H1 (cell line): ENCODE data around the gene LRP2BP. TPM values are rescaled to one million over a fixed set of nuclear protein-coding genes. Genes with fewer than 3 reads are reported as not detected.

ENCODE experiments used
- CTCF ChIA-PET: fragments of 300-600 bp; sonication (Branson Sonifier 250); formaldehyde crosslinking; loops from one replicate; lab custom pipeline; 2021; ENCODE audit not compliant: partially characterized antibody; lab: Charles Lee
- POLR2A ChIA-PET: fragments of 300-600 bp; sonication (Branson Sonifier 250); formaldehyde crosslinking; loops from one replicate; lab custom pipeline; 2021; ENCODE audit warnings: inconsistent platforms; ENCODE audit not compliant: partially characterized antibody; lab: Charles Lee
- DNase-seq, 2 experiments: peaks; one replicate each; pipeline versions ENCODE4 v3.0.0 to v3.0.0-alpha.2; 2010 to 2022; ENCODE audit warnings: low spot score in 2 of 2, low read depth in 1 of 2, mixed read lengths in 1 of 2
- FAIRE-seq: peaks from 2 replicates; lab custom pipeline; 2011; peaks lifted over from hg19 to GRCh38; lab: Jason Lieb, UNC
- H2AFZ ChIP-seq: 2 replicates; pipeline ENCODE4 v1.8.1; 2012; ENCODE audit warnings: low read length, inconsistent platforms
- H2AK5ac ChIP-seq: 2 replicates; pipeline ENCODE4 v1.6.1; 2013; ENCODE audit warnings: low read depth, low read length
- H2BK120ac ChIP-seq: replicated peaks from 2 replicates; pipeline ENCODE3; 2013; ENCODE audit warnings: low read depth, low read length, inconsistent platforms
- H2BK12ac ChIP-seq: 2 replicates; pipeline ENCODE4 v1.6.1; 2013; ENCODE audit warnings: low read depth, low read length
- H2BK15ac ChIP-seq: 2 replicates; pipeline ENCODE4 v1.6.1; 2013; ENCODE audit warnings: low read length
- H2BK20ac ChIP-seq: 2 replicates; pipeline ENCODE4 v1.6.1; 2013; ENCODE audit warnings: low read length
- H2BK5ac ChIP-seq: 2 replicates; pipeline ENCODE4 v1.6.1; 2013; ENCODE audit warnings: low read depth, low read length
- H3K14ac ChIP-seq: 2 replicates; pipeline ENCODE4 v1.6.1; 2013; ENCODE audit warnings: inconsistent platforms; ENCODE audit not compliant: insufficient read length
- H3K18ac ChIP-seq: 2 replicates; pipeline ENCODE4 v1.6.1; 2013; ENCODE audit warnings: low read length; ENCODE audit errors: extremely low read depth
- H3K23ac ChIP-seq: 2 replicates; pipeline ENCODE4 v1.6.1; 2013; ENCODE audit warnings: inconsistent platforms; ENCODE audit not compliant: insufficient read length
- H3K23me2 ChIP-seq: 2 replicates; pipeline ENCODE4 v1.6.1; 2013; ENCODE audit warnings: low read depth, low read length
- H3K27ac ChIP-seq: 2 replicates; pipeline ENCODE4 v1.6.1; 2011; ENCODE audit warnings: low read depth, low read length, inconsistent platforms
- H3K27me3 ChIP-seq, 4 experiments: replicated peaks in 1 of 4; 1 replicate in 1 of 4; 2 replicates in 3 of 4; pipeline versions ENCODE4 v1.6.1 to v1.8.1; 2011 to 2013; ENCODE audit warnings: low read length in 3 of 4, mild to moderate bottlenecking in 3 of 4, inconsistent platforms in 2 of 4, mixed read lengths in 2 of 4, moderate library complexity in 1 of 4; ENCODE audit not compliant: control insufficient read depth in 3 of 4, insufficient read depth in 3 of 4; ENCODE audit errors: extremely low read depth in 1 of 4
- H3K36me3 ChIP-seq, 4 experiments: 2 replicates each; pipeline versions ENCODE4 v1.6.1 to v1.8.1; 2011 to 2013; ENCODE audit warnings: mild to moderate bottlenecking in 4 of 4, low read length in 3 of 4, moderate library complexity in 2 of 4, control low read depth in 1 of 4, inconsistent platforms in 1 of 4; ENCODE audit not compliant: insufficient read depth in 4 of 4, control insufficient read depth in 2 of 4
- H3K4ac ChIP-seq: replicated peaks from 2 replicates; pipeline ENCODE3; 2013; ENCODE audit warnings: low read length, low read depth, mixed read lengths, inconsistent platforms; ENCODE audit not compliant: insufficient read length
- H3K4me1 ChIP-seq, 4 experiments: replicated peaks in 1 of 4; 1 replicate in 1 of 4; 2 replicates in 3 of 4; pipeline versions ENCODE4 v1.6.1 to v1.8.1; 2011 to 2013; ENCODE audit warnings: low read length in 3 of 4, inconsistent platforms in 2 of 4, mixed read lengths in 1 of 4; ENCODE audit not compliant: insufficient read depth in 4 of 4, control insufficient read depth in 3 of 4
- H3K4me2 ChIP-seq, 2 experiments: 2 replicates each; pipeline versions ENCODE4 v1.6.1 to v1.8.1; 2011 to 2013; ENCODE audit warnings: low read depth in 2 of 2, low read length in 2 of 2, control low read depth in 1 of 2, inconsistent platforms in 1 of 2, mild to moderate bottlenecking in 1 of 2; ENCODE audit not compliant: insufficient read depth in 1 of 2
- H3K4me3 ChIP-seq, 4 experiments: fragments of 200-600, 300-600 bp in 1 of 4; sonication (generic), shearing (Covaris generic), sonication (Bioruptor Twin) in 1 of 4; 2 replicates each; pipeline versions ENCODE4 v1.5.1 to v1.8.1; 2011 to 2016; ENCODE audit warnings: low read length in 4 of 4, low read depth in 3 of 4, control low read depth in 2 of 4, inconsistent platforms in 2 of 4, mild to moderate bottlenecking in 2 of 4, mixed read lengths in 1 of 4, moderate library complexity in 1 of 4; ENCODE audit not compliant: insufficient read depth in 2 of 4; ENCODE audit errors: extremely low read depth in 1 of 4
- H3K56ac ChIP-seq: replicated peaks from 2 replicates; pipeline ENCODE3; 2013; ENCODE audit warnings: low read depth, mild to moderate bottlenecking, mixed read lengths, low read length, inconsistent platforms; ENCODE audit not compliant: insufficient read length
- H3K79me1 ChIP-seq: 2 replicates; pipeline ENCODE4 v1.6.1; 2013; ENCODE audit warnings: low read depth, low read length, control low read depth
- H3K79me2 ChIP-seq, 2 experiments: 2 replicates each; pipeline versions ENCODE4 v1.6.1 to v1.8.1; 2012 to 2013; ENCODE audit warnings: low read length in 2 of 2, mild to moderate bottlenecking in 2 of 2, inconsistent platforms in 1 of 2; ENCODE audit not compliant: insufficient read depth in 2 of 2, control insufficient read depth in 1 of 2
- H3K9ac ChIP-seq, 4 experiments: replicated peaks in 1 of 4; 1 replicate in 1 of 4; 2 replicates in 3 of 4; pipeline versions ENCODE4 v1.6.1 to v1.8.1; 2011 to 2013; ENCODE audit warnings: low read depth in 3 of 4, low read length in 3 of 4, control low read depth in 2 of 4, mild to moderate bottlenecking in 2 of 4, moderate library complexity in 2 of 4, inconsistent platforms in 1 of 4; ENCODE audit errors: extremely low read depth in 1 of 4
- H3K9me3 ChIP-seq, 2 experiments: 2 replicates each; pipeline versions ENCODE4 v1.6.1 to v1.8.1; 2012 to 2013; ENCODE audit warnings: mild to moderate bottlenecking in 2 of 2, moderate library complexity in 2 of 2, control low read depth in 1 of 2, inconsistent platforms in 1 of 2, low read depth in 1 of 2, low read length in 1 of 2, mixed read lengths in 1 of 2; ENCODE audit not compliant: insufficient read depth in 2 of 2
- H4K20me1 ChIP-seq, 2 experiments: replicated peaks in 1 of 2; 2 replicates each; pipeline versions ENCODE3 to v1.8.1; 2011 to 2013; ENCODE audit warnings: inconsistent platforms in 2 of 2, low read length in 2 of 2, mild to moderate bottlenecking in 1 of 2; ENCODE audit not compliant: insufficient read depth in 2 of 2, control insufficient read depth in 1 of 2
- H4K5ac ChIP-seq: 2 replicates; pipeline ENCODE4 v1.6.1; 2013; ENCODE audit warnings: low read length, low read depth, mixed read lengths, inconsistent platforms; ENCODE audit not compliant: insufficient read length
- H4K8ac ChIP-seq: 2 replicates; pipeline ENCODE4 v1.8.0; 2013; ENCODE audit warnings: mild to moderate bottlenecking, moderate library complexity, low read length, inconsistent platforms; ENCODE audit not compliant: insufficient read depth; ENCODE audit errors: extremely low read depth
- H4K91ac ChIP-seq: replicated peaks from 2 replicates; pipeline ENCODE3; 2013; ENCODE audit warnings: low read length, mixed read lengths, inconsistent platforms; ENCODE audit not compliant: insufficient read length
- CREB1 ChIP-seq: IDR thresholded peaks from 2 replicates; pipeline ENCODE4 v1.6.1; 2012; ENCODE audit warnings: inconsistent platforms
- CTBP2 ChIP-seq: IDR thresholded peaks from 2 replicates; pipeline ENCODE4 v1.7.0; 2011; ENCODE audit warnings: borderline replicate concordance, mild to moderate bottlenecking, moderate library complexity, mixed read lengths, low read length; ENCODE audit not compliant: insufficient read depth, insufficient read length
- JUND ChIP-seq: IDR thresholded peaks from 2 replicates; pipeline ENCODE4 v1.6.1; 2011; ENCODE audit warnings: mild to moderate bottlenecking, improper control_type of control experiment, low read length
- RXRA ChIP-seq: IDR thresholded peaks from 2 replicates; pipeline ENCODE4 v1.6.1; 2011; ENCODE audit warnings: low read depth, mild to moderate bottlenecking, low read length, moderate library complexity; ENCODE audit not compliant: insufficient read depth
- SIRT6 ChIP-seq: IDR thresholded peaks from one replicate; pipeline ENCODE4 v1.7.1; 2012; ENCODE audit warnings: low read length, inconsistent platforms
- SIX5 ChIP-seq: IDR thresholded peaks from 2 replicates; pipeline ENCODE4 v1.6.1; 2011; ENCODE audit warnings: mild to moderate bottlenecking, low read depth, low read length
- SP1 ChIP-seq: IDR thresholded peaks from 2 replicates; pipeline ENCODE4 v1.6.1; 2011; ENCODE audit warnings: low read depth, low read length
- SUZ12 ChIP-seq: fragments of 200-600 bp; sonication (generic); IDR thresholded peaks from 2 replicates; pipeline ENCODE4 v1.6.1; 2012; ENCODE audit warnings: mild to moderate bottlenecking, inconsistent platforms, low read length, moderate library complexity, mixed read lengths
- TEAD4 ChIP-seq: IDR thresholded peaks from 2 replicates; pipeline ENCODE4 v1.6.1; 2012; ENCODE audit warnings: low read depth, low read length, inconsistent platforms, mixed read lengths
- YY1 ChIP-seq: IDR thresholded peaks from 2 replicates; pipeline ENCODE4 v1.6.1; 2011; ENCODE audit warnings: low read depth, mild to moderate bottlenecking, low read length
- WGBS, 2 experiments: shearing (Covaris generic) in 1 of 2; methylation state at CpG; one replicate each; pipeline versions ENCODE4 v1.1.6 to v1.1.7; 2013 to 2015; ENCODE audit warnings: low lambda C conversion rate in 2 of 2, mixed read lengths in 2 of 2, inconsistent platforms in 1 of 2, low coverage in 1 of 2, missing lambda C conversion rate in 1 of 2; ENCODE audit not compliant: insufficient replicate concordance in 2 of 2, insufficient coverage in 1 of 2, insufficient read length in 1 of 2; ENCODE audit errors: extremely low coverage in 1 of 2, missing lambda C conversion rate in 1 of 2; 5-methylcytosine and 5-hydroxymethylcytosine counted together
- polyA plus RNA-seq, 7 experiments: library from polyadenylated mRNA; depleted of rRNA in 3 of 7; stranded (reverse) in 5 of 7; unstranded in 2 of 7; fragments of >200 nt in 5 of 7; fragments of 200-250 nt in 2 of 7; gene quantifications; 1 replicate in 5 of 7; 2 replicates in 1 of 7; 4 replicates in 1 of 7; pipeline versions ENCODE4 v1.2.1 to v1.2.3, GENCODE V29; 2011 to 2013; ENCODE audit warnings: missing spikeins in 2 of 7, mixed read lengths in 2 of 7
- total RNA-seq: library from RNA; stranded (reverse); fragmentation: NEBNext Ultra II Directional; extraction: Animal tissue kit (Norgen Biotek cat#: 25700); gene quantifications from 2 replicates; pipeline ENCODE4 v1.2.1, GENCODE V29; 2021

LRP2BP gene
- total and polyA plus RNA-seq, 2 of the 8 experiments (the other 6 are each of a cell fraction or from before 2014, with no cell fraction given): 0.12 to 0.30 TPM

DNA sequence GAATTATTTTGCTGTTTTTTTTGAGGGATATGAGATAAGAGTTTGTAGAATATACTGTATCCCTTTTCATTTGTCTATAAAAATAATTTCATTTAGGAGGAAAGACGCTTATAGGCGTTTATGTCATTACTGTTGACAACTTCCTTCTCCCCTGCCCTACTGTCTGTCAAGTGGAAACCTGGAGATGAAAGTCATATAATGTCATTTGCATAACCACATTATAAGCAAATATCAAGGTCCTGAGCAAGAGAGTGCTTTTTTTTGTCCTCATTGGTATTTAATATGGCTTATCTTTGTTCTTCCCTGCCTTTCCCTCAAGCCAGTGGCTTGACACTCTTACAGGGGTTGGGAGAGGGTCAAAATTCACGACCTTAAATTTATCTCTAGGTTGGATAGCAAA is 55.8 kb downstream of the LRP2BP start:
- no peaks in the 10 kb centered on the region for H3K4me1 ChIP-seq
- WGBS, 2 experiments: 86% methylated on average over 3 of the region's 3 CpGs; no CpG with 5 or more reads in 1 of the 2 experiments
- peaks cover 2 to 9% (median 7%) of the 10 kb centered on the region in 4 experiments; a peak in 4 of 8 replicates for H3K36me3 ChIP-seq
- H3K4me2 ChIP-seq: no peak overlapping the region
- ChIA-PET POLR2A (no interaction called here), CTCF (no interaction called here)
- no peak overlapping the region for H4K5ac ChIP-seq
- TF ChIP-seq SP1 (no peak), YY1 (no peak), RXRA (no peak), CREB1 (no peak), JUND (no peak), TEAD4 (no peak), SIRT6 (no peak), CTBP2 (no peak), SUZ12 (no peak), SIX5 (no peak)
- H2BK120ac ChIP-seq: no peak overlapping the region
- no peak overlapping the region for H3K27ac ChIP-seq
- H3K56ac ChIP-seq: no peak overlapping the region
- H3K27me3 ChIP-seq: no peaks in the 10 kb centered on the region
- H2BK12ac ChIP-seq: no peak overlapping the region
- DNase-seq: no peak
- no peak overlapping the region for H3K4ac ChIP-seq
- H4K91ac ChIP-seq: no peak overlapping the region
- H4K8ac ChIP-seq: no peak overlapping the region
- H3K23me2 ChIP-seq: no peaks in the 10 kb centered on the region
- H3K23ac ChIP-seq: no peak overlapping the region
- H3K9me3 ChIP-seq: no peaks in the 10 kb centered on the region
- no peak overlapping the region for H2BK15ac ChIP-seq
- H2AFZ ChIP-seq: no peak overlapping the region
- H4K20me1 ChIP-seq: no peaks in the 10 kb centered on the region
- no peak overlapping the region for H3K4me3 ChIP-seq
- no peak overlapping the region for H2BK20ac ChIP-seq
- no peak overlapping the region for H3K18ac ChIP-seq
- no peak overlapping the region for H2BK5ac ChIP-seq
- H3K79me2 ChIP-seq: no peaks in the 10 kb centered on the region
- no peak overlapping the region for H3K14ac ChIP-seq
- FAIRE-seq: no peak
- no peak overlapping the region for H2AK5ac ChIP-seq
- H3K79me1 ChIP-seq: no peaks in the 10 kb centered on the region
- H3K9ac ChIP-seq: no peak overlapping the region
